HG02642 (cell line): ENCODE data around the gene PTCD3.

ENCODE experiments used
- ATAC-seq: cut with Tn5 transposase; IDR thresholded peaks from one replicate; pipeline ENCODE4 v1.9.1; 2021; ENCODE audit warnings: mild to moderate bottlenecking; ENCODE audit not compliant: unreplicated experiment, poor library complexity

Gene PTCD3

DNA sequence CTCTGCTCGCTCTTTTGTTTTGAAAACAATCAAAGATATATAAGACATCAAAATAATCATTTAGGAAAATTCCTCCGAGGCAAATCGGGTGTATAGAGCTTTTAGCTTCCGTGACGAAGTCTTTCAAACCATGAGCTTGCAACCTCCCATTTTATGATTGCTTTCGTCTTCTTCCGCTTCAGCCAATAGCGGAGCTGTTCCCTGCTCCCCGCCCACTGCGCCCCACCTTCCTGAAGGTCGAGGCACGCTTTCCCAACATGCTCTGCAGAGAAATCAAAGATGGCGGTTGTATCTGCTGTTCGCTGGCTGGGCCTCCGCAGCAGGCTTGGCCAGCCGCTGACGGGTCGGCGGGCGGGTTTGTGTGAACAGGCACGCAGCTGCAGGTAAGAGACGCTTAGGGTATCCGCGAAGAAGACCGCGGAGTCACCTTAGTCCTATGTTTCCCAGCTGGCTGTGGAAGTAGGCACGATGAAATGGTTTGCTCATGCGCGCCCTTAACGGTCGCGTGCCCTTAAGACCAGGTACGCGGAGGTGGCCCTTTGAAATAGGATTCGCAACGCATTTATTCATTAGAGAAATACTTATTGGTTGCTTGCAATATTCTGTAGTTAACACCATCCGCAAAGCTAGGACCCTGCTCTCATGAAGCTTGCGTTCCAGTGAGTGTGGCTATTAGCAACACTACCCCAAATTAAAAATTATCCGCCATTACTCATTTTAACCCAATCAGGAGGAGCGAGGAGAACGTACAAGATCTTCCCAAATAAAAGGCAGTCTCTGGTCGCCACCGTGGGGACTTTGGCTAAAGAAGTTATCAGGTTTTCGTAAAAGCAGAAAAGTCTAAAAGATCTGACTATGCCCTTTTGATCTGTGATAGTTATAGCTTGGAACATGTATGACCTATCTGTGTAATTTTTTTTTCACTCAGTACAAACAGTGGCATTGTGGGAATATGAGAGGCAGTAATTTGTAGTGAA, at the start of gene PTCD3:
TSS of gene PTCD3 (plus strand) at position 267 of the 977 bp plus-strand sequence. CDS start at position 280, 13 bp downstream.
- peak; percentile 90 for ATAC-seq

DNA sequence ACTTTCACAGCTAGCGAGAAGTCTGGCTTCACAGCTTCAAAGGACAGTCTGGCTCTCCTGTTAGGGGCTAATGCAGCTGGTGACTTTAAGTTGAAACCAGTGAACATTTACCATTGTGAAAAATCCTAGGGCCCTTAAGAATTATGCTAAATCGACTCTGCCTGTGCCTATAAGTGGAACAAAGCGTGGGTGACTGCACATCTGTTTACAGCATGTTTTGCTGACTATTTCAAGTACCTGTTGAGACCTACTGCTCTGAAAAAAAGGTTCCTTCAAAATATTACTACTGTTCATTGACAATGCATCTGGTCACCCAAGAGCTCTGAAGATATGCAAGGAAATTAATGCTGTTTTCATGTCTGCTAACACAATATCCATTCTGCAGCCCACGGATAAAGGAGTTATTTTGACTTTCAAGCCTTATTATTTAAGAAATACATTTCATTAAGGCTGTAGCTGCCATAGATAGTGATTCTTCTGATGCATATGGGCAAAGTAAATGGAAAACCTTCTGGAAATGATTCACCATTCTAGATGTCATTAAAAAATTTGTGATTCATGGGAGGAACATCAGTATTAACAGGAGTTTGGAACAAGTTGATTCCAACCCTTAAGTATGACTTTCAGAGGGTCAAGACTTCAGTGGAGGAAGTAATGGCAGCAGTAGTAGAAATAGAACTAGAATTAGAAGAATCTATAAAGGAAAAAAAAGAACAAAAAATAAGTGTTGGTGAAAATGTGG, 49.3 kb upstream of the PTCD3 start:
- ATAC-seq, result no peak

DNA sequence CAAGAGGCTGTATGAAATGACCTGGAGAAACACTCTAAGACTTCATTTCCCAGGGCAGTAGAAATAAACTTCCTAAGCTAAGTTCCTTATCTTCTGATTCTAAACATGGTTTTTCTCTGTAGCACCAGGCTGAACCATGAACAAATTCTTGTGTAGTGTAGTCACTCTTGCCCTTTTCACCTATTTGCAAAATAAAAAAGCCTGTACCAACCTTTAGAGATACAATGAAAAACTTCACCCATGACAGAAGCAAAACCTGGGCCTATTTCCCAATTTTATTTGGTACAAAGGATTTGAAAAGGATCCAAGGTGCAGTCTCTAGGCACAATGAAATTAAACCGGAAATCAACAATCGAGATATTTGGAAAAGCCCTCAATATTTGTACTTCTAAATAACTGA, 44.0 kb upstream of the PTCD3 start:
- ATAC-seq, result no peak

DNA sequence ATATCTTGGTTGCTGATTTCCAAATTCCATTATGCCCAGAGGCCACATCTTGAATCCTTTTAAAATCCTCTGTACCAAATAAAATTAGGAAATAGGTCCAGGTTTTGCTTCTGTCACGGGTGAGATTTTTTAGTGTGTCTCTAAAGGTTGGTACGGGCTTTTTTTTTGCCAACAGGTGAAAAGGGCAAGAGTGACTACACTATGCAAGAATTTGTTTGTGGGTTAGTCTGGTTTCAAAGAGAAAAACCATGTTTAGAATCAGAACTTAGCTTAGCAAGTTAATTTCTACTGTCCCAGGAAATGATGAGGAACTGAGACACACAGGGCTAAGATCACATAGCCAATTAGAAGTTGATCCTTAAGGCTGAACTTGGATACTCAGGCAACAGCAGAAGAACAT, 42.0 kb upstream of the PTCD3 start:
- ATAC-seq, result no peak

DNA sequence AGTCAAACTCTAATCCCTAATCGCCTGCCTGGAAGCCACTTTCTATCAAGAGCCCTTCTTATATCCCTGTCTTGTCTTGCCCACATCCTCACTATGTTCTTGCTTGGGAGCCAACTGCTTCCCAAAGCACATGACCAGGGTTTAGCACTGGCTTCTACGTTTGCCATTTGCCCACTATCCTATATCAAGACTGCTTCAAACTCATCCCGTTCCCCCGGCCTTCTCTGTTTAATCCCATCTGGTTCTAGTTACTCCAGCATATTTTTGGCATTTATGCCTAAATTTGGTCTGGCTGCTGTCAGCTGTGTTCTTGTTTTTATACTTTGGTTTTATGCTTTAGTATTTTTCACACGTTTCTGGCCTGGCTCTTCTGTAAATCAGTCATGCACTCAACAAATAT, 40.5 kb upstream of the PTCD3 start:
- ATAC-seq, result no peak

DNA sequence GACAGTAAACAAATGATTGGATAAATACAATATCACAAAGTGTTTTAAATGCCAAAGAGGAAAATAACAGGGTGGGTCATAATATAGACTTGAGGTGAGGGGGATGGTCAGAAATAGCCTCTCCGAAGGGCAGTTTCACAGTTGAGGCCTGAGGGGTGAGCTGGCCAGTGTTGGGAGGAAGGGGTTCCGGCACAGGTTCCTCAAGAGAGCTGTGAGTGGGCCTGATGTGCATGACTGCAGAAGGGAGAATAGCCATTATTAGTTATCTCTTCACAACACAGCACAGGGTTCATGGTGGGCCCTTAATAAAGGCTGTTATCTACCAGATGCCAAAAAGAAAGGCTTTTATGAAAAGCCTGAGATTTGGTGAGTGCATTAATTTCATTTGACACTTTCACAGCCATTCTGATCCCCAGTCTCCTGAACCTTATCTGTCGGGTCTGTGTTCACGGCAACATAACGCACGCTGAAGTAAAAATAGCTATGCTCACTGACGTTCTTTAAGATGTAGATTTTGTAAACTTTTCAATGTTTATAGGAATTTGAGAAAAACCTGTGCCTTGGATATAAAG, 39.9 kb upstream of the PTCD3 start:
- ATAC-seq, result no peak

DNA sequence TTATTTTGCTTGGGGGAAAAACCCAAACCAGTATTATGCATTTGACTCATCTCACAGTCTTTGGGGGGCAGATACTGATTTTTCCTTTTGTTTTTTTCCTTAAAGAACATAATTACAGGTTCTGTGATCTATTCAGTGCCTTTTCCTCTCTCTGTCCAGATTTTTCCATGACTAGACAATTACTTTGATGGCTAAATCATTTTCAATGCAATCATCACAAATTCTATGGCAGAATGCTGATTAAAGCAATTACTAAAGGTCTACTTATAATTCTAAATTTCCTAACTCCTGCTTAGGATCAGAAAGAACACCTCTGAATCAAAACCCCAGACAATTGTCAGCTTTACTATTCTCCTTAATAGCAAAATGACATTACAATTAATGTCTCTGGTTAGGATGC, 39.1 kb upstream of the PTCD3 start:
- ATAC-seq, result no peak

DNA sequence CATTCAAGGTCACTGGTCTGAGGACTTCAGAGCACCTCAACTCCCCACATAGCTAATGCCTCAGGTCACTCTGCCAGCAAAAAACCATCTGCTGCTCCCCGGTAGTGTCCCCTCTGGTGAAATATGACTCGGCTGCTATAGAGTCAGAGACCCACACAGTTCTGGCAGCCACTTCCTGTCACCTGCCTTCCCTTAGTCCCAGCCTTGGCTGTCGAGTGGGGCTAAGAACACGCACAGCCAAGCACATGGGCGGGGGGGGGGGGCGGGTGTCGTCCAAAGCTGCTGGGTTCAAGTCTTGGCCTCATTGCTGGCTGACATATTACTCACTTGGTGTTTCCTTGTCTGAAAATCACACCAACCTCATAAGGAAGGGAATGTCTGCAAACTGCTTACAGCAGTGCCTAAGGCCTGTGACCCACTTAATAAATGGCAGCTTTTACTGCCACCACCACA, 37.9 kb upstream of the PTCD3 start:
- no peak for ATAC-seq

DNA sequence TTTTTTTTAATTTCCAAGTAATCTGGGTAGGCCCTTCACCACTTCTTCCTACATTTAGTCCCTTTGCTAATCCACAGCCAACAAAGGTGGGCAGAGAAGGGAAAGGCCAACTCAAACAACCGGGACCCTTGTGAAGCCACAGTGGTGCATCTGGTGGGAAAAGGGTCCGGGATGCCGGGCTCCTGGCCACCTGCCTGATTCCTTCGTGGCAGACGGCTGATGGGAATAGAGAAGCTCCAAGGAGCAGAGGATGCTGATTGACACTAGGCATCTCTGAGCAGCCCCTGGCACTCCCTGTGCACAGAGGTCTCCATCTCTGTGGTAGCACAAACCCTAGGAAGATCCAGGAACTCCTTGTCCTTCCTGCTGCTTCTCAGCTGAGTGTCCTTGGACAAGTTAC, 37.4 kb upstream of the PTCD3 start:
- no peak for ATAC-seq

DNA sequence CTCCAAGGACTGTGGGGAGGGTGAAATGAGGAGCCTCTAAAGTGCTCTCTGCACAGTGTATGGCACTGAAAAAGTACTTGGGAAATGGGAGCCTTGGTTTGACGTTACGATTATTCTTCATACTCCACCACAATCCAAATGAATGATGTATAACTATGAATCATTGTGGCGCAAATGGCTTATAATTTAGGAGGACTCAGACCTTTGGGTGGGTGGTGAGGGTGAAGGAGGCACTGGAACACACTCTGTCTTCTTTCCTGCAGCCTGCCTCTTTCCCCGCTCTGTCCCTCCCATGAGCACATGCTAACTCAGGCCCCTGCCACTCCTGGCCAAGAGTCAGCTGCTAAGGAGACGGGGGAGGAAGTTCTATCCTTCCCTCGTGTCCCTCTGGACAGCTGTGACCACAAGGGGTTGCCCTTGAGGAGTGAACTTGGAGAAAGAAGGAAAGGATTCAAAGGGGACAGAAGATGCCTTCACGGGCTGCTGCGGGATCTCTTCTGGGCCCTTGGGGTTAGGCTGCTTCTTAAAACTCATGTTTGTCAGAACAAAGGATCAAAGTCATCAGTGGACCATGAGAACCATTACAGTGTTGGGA, 36.8 kb upstream of the PTCD3 start:
- no peak for ATAC-seq

DNA sequence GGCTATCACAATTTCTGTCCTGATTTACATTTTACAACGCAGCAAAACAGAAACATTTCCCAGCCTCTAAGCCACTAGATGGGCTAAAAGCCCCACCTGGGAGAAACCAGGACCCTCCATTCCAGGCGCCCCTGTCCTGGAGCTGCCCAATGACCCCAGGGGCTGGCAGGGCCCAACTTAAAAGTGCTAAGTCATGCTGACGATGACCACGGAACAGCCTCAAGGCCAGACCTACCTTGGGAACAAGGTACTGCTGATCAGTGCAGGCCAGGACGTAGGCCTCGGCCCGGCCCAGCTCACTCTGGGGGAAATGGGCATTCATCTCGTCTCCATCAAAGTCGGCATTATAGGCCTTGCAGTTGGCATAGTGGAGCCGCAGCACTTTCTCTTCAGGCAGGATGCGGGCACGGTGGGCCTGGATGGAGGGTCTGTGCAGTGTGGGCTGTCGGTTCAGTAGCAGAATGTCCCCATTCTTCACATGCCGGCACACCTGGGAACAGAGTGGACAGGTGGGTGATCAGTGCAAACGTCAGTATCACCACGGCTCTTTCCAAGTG, 36.2 kb upstream of the PTCD3 start:
- ATAC-seq, result no peak

DNA sequence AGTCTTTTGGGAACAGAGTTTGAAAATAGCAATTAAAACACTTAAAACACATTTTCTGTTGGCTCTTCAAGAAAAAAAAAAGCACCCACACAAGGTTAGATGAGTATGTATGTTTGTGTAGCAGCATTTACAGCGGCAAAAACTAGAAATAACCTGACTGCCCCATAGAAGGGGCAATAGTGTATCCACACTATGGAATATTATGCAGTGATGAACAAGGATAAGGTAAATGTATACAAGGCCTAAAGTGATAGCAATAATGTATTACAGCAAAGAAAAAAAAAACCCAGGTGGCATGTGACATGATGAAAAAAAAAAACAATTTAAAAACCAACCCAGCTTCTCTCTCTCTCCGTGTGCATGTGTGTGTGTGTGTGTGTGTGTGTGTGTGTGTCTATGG, 35.2 kb upstream of the PTCD3 start:
- no peak for ATAC-seq

DNA sequence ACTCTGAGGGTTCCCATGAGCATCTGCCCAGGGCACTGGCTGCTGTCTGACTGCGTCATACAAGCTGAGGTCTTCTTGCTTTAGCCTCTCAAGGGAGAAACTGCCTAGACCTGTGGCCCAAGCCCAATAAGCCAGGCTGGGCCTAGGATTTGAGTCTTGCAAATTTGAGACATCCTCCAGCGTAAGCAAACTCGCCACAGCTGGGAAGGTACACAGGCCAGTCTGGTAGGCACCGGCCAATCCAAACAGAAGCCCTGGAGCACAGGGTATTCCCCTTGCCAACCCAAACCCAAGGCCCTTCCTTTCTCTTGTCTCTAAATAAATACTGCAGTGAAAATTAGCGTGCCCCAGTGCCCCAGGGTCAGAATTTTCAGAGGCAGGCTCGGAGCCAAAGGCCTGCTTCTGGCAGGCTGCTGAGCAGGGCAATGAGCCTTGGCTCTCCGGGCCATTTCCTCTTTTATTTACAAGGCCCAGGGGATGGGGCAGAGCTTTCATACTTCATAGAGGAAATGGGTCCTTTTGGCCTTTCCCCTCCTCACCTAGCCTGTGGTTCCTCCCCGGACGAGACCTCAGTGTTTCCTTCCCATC, 33.7 kb upstream of the PTCD3 start:
- ATAC-seq, result no peak

DNA sequence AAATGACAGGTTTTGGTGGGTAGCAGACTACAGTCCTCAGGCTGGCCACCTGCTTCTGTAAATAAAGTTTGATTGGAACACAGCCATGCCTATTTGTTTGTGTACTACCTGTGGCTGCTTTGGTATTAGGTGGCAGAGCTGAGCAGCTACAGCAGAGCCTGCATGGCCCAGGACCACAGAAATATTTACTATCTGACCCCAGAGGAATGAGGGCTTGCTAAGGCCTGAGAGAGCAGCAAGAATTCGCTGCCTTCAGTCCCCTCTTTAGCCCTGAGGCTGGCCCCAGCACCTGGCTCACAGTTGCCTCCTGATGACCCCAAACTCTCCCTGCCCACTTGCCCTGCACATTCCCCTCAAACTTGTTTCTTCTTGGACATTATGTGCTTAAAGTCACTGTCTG, 32.8 kb upstream of the PTCD3 start:
- ATAC-seq, result no peak

DNA sequence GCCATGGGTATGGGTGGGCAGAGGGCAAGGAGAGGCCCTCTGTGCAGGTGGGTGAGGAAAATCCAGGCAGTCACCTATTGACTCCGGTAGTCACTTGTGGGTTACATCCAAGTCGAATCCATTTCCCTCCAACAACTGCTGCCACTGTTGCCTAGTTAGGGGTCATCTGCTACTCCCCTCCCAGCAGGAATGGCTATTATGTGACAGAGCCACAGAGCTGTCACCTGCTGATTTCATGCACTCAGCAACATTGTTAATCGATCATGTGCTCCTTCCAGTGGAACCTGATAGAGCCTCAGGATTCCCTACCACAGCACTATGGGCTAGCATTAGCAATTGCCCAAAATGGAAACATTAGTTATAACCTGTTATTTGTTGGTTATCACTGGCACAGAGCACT, 31.8 kb upstream of the PTCD3 start:
- ATAC-seq, result no peak

DNA sequence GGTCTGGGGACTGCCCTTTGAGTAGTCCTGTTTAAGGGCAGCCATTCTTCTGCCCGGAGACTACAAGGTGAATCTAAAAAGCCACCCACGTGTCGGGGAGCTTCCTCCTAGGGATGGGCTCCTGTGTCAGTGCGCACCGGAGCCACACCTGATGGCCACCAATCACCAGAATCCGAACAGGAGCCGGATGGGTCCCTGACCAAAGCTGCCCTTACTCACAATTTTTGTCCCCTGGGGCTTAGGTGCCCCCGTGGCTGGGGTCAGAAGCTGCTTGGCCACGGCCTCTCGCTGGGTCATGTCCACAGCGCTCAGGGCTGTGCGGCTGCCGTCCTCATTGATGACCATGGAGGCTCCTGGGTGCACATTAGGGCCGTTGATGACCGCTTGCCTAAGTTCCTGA, 31.2 kb upstream of the PTCD3 start:
- no peak for ATAC-seq

DNA sequence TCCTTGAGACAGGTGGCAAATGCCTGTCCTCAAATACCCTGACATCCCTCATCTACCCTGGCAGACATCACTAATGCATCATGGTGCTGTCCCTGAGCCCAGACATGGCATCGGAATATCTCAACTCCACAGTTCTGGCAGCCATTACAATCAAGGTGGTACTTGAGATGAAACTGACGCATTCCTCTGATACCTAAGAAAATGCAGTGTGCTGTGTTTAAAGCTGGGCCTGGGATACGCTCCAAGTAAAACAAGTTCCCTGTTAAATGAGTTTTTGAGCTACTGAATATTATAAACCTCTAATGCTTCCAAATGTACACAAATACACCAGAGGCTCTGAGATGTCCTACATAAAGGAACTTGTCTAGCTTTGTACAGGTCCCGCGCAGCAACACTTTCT, 30.1 kb upstream of the PTCD3 start:
- no peak for ATAC-seq

DNA sequence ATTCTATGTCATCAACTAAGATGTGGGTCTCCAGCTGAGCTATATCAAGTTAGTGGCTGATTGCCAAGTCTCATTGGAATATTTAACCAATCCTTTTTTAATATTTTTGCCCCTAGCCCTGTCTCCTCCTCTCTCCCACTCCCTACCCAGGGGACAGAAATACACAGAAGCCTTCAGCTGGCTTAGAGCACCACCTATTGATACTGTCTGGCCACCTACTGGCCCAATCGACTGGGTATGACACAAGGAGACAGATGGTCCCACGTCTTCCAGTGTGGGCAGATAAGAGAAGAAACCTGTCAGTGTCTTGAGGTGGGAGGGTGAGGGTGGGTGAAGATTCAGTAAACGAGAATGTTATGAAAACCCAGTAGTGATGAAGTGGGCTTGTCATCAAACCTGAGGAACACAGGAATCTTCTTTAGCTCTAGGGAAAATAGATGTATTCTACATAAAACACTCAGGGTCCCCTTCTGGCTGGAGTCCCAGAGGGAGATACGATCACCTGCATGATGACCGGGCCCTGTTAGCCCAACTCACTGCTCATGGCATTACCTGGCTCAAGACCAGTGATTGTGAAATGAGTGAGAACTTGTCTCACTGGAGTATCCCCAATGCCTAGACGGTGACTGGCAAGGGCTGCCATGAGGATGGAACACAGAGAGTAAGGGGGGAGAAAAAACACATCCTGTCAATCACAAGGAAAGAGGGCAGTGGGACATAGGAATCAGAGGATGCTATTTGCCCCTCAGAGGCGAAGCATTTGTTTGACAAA, 27.1 kb upstream of the PTCD3 start:
- ATAC-seq, result no peak
